GM18868 (cell line): ENCODE measurements around the gene NLRP14.
A peak's percentile ranks its signal among the peaks of the same experiment; 100 is the strongest.

Experiments used
- ATAC-seq: cut with Tn5 transposase; IDR thresholded peaks from one replicate; pipeline ENCODE4 v1.9.1; 2021; ENCODE audit warnings: mild to moderate bottlenecking, moderate library complexity; ENCODE audit not compliant: unreplicated experiment

Gene NLRP14, protein sequence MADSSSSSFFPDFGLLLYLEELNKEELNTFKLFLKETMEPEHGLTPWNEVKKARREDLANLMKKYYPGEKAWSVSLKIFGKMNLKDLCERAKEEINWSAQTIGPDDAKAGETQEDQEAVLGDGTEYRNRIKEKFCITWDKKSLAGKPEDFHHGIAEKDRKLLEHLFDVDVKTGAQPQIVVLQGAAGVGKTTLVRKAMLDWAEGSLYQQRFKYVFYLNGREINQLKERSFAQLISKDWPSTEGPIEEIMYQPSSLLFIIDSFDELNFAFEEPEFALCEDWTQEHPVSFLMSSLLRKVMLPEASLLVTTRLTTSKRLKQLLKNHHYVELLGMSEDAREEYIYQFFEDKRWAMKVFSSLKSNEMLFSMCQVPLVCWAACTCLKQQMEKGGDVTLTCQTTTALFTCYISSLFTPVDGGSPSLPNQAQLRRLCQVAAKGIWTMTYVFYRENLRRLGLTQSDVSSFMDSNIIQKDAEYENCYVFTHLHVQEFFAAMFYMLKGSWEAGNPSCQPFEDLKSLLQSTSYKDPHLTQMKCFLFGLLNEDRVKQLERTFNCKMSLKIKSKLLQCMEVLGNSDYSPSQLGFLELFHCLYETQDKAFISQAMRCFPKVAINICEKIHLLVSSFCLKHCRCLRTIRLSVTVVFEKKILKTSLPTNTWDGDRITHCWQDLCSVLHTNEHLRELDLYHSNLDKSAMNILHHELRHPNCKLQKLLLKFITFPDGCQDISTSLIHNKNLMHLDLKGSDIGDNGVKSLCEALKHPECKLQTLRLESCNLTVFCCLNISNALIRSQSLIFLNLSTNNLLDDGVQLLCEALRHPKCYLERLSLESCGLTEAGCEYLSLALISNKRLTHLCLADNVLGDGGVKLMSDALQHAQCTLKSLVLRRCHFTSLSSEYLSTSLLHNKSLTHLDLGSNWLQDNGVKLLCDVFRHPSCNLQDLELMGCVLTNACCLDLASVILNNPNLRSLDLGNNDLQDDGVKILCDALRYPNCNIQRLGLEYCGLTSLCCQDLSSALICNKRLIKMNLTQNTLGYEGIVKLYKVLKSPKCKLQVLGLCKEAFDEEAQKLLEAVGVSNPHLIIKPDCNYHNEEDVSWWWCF

DNA sequence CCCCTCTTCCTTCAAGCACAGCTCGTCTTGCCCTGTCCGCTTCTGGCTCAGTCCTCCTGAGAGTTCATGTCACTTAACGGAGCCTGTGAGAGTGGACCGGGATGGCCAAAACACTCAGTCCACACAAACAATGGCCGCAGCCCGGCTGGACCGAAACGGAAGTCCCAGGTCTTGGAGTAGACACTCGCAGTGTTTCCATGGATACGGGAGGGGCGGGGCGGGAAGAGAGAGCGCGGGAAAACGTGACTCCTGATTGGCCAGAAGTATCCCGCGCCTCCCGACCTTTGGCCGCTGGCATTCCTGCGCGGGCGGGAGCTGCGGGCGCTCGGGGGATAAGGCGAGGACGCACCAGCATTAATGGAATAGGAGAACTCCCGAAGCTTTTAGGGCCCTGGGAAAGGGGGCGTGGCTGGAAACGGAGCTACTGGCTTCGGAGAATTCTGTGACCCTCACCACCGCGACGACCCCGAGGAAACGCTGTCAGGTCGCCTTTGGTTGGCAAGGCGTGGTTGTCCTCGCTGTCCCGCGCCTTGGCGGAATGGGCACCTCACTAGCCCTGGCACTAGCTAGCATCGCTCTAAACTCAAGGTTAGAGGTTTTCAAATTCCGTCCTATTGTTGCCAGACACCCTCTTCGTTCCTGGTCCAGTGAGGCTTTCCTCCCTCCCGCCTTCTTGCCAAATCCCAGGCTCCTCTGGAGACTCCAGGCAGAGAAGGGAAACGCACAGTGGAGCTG lies at the start of gene NLRP14, which contains the start of gene ZNF214:
NLRP14 (plus strand) TSS at position 297 of the 735 bp plus-strand sequence. CDS start 18,108 bp downstream, outside the sequence.
ZNF214 (minus strand) TSS at position 164 of the 735 bp plus-strand sequence. CDS start 17,511 bp downstream, outside the sequence.
- peak; percentile 73 for ATAC-seq

DNA sequence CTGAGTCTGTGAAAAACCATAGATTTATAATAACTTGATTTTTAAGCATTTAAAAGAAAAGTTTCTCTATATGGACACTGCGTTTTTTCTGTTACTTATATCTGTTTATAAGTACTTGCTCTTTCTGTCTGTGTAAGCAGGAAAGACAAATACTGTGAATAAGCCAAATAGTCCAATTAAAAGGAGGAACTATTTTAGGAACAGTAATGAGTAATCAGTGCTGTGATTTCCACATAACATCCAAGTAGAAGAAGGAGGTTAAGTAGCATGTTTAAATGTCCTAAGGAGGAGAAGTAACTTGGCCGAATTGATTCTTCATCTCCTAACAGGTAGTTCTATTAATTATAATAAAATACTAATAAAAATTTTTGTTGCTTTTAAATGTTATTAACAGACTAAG lies 40.9 kb upstream of the NLRP14 start:
- no peak for ATAC-seq

DNA sequence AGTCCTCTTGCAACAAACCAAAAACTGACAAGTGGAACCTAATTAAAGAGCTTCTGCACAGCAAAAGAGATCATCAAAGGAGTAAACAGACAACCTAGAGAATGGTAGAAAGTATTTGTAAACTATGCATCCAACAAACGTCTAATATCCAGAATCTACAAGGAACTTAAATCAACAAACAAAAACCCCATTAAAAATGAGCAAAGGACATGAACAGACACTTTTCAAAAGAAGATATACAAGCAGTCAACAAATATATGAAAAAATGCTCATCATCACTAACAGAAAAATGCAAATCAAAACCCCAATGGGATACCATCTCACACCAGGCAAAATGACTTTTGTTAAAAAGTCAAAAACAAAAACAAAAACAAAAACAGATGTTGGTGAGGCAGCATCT lies 33.8 kb upstream of the NLRP14 start:
- no peak for ATAC-seq

DNA sequence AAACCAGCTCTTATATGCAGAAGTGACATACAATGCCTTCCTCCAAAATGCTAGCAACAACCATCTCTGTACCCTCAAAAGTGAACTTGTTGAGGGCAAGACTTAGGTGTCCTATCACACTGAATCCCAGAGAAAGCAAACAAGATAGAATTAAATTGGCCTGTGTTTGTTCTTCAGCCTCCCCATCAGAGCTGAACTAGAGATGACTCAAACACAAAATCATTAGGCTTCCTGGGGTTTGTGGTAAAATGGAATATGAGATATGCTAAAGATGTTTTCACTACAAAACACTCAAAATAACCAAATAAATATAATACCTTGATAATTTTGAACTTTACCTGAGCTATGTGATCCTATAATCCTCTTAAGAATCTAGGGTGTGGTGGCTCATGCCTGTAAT lies 31.8 kb upstream of the NLRP14 start:
- no peak for ATAC-seq

DNA sequence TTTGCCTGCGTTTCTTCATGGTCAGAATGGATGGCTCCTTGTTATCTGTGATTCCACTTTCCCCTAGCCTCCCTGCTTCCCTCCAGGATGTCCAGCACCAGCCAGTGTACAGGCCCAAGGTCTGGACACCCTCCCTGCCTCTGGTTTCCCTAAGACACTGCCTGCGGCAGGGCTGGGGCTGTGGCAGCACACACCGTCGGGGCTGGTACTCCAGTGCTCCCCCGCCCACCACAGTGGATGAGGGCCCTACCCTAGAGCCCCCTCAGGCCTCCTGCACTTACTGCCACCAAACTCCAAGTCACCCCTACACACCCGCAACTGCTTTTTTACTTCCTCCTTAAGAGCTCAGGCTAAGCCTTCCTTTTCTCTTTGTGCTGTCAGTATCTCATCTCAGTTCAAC lies 29.1 kb upstream of the NLRP14 start:
- ATAC-seq = no peak

DNA sequence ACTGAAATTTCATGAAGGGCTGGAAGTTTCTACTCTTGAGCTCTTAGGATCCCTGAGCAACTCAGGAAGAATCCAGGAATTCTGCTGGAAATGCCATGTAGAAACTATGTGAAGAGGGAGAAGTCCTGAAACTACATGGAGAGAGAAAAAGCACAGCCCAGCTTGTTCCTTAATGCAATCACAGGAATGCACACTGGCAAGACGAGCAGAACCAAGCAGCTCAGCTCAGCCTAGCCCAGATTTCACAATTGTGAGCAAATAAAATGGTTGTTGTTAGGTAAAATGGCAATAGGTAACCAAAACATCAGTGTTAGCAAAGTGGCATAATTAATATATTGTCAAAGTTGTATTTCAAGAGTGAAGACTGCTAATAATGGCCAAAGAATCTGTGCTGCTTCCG lies 28.3 kb upstream of the NLRP14 start:
- ATAC-seq = no peak

DNA sequence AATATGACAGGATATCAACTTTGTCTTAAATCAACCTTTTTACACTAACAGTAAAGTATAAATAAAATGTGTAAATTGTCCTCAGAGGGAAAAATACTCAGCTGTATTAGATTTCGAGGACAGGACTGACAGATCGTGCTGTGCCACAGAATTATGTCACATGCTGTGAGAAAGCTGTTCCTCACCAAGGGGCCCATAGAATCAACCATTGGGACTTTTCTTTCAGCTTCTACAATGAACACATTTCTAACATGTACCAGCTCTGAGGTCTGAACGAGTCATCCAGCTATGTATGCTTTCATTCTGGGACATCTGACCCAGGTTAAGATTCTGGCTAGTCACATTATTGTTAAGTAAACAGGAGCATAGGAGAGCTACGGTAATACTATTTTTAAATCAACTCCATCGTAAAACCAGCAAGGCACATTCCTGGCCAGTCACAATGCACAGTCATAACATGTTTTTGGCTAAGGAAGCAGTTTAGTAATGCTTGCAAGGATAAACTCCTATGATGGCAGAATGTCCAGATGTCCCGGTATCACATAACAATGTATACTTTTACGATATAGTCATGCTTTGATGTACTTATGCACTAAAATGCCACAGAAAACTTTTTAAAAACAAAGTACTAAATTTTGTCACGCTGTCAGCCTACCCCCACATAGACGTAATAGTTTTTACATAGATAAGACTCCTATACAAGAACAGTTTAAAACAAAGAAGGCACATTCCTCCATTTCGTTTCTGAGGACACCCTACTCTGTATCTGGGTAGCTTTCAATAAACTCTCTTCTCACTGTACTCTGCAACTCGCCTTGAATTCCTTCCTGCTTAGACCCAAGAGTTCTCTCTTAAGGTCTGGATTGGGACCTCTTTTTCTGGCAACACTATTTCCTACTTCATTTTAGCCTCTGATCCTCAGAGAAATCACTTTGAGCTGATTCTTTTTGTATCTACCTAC lies 27.5 kb upstream of the NLRP14 start:
- no peak for ATAC-seq

DNA sequence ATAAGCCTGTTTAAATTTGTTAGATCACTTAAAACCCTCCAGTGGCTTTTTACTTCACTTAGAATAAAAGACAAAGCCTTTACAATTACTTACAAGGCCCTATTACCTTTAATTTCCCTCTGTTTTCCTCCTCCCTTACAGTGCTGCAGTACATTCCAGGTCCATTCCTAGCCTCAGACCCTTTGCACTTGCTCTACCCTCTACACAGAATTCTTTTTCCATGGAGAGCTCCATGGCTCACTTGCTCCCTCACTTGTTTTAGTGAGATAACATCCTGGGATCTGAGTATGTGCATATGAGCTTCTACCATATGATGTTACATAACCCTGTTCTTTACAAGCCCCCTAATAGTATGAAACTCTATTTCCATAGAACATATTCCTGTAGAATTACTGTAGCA lies 24.6 kb upstream of the NLRP14 start:
- no peak for ATAC-seq

DNA sequence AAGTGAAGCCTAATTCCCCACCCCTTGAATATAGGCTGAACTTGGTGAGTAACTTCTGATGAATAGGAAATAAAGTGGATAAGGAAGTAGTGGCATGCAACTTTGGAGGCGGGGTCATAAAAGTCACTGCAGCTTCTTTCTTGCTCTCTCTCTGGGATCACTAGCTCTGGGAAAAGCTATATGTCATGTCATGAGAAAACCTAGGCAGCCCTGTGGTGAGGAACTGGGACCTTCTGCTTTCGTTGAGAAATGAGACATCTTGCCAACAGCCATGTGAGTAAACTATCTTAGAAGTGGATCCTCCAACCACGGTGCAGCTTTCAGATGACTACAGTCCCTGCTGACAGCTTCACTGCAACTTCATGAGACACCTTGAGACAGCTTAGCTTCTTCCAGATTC lies 15.8 kb upstream of the NLRP14 start:
- ATAC-seq = peak; percentile 91

DNA sequence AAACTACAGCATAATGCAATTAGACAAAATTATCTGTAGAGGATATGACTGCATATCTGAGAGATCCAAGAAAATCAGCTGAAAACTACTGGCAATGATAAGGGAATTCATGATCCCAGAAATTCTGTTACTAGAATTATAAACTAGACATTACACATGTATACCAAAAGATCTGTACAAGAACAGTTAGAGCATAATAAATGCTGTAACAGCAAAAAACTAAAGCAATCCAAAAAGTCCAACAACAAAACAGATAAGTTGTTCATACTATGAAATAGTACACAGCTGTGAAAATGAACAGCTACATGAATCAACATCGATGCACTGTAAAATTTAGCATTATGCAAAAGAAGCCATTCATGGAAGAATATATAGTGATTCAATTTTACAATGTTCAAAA lies 6.2 kb upstream of the NLRP14 start:
- ATAC-seq = no peak

DNA sequence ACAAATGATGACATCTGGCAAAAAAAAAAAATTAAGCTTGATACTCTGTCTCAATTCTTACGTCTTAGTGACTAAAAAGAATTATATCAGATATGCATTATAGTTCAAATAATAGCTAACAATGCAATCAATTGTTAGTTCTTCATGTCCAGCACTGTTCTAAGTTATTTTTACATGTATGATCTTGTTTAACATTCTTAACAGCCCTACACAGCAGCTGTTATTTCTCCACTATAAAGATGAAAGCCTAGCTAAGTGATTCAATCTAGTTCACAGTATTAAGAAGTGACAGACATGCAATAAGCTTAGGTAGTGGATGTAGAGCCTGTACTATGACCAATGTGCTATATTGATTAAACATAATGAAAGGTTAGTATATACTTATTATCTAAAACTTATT lies 4.3 kb upstream of the NLRP14 start:
- no peak for ATAC-seq

DNA sequence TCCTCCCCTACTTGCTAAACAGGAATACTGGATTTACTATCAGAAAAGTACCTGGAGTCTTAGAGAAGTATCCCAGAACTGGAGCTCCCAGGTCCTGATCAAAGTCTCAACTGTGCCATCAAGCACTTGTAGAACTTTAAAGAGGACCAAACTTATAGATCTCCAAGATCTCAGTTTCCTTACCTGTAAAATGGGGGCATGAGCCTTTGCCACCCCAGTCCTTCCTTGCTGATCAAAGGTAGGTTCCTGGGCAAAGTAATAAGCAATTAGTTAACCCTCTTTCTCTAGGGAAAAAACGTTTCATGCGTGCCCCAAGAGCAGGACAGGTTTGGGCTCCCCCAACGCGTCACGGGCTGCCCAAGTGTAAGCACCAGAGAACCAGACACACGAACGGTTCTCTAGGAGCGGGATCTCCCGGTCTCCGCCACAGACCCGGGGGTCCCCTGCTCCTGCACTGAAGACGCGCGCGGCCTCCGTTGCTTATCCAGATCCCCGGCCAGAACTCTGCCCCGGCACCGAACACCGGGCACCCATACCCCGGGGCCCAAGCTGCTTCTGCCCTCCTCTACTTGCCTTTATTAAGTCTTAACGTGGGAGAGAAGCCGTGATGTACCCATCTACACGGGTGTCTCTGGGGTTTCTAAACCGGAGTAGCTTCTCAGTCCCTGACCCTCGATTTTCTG lies 638 bp upstream of the NLRP14 start:
- ATAC-seq = peak; percentile 44

DNA sequence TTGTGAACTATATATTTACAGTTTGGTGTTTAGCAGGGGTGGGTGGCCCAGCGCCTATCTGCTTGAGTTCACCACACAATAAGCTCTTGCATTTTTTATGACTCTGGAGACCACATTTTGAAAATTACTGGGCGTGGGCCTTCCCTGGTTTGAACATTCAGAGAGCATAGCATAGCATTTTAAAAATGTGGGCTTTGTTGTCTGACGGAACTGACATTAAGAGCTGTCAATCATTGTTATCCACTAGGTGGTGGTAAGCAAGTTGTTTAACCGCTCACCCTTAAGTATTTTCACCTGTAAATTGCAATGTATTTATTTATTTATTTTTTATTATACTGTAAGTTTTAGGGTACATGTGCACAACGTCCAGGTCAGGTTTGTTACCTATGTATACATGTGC lies 1.0 kb downstream of the NLRP14 start:
- no peak for ATAC-seq

DNA sequence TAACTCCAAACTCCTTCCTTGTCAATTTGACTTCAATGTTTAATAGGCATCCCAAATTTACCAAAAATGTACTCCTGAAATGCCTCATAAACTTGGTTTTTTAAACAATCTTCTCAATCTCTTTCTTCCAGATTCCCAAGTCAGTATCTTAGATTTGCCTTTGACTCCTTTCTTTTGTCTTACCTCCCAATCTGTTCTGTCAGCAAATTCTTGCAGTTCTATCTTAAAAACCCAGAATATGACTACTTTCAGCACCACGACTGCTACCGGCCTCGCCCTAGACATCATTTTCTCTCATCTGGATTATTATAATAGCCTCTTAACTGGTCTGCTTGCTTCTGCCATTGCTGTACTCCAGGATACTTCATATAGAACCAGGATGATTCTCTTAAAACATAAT lies 7.9 kb downstream of the NLRP14 start:
- no peak for ATAC-seq

DNA sequence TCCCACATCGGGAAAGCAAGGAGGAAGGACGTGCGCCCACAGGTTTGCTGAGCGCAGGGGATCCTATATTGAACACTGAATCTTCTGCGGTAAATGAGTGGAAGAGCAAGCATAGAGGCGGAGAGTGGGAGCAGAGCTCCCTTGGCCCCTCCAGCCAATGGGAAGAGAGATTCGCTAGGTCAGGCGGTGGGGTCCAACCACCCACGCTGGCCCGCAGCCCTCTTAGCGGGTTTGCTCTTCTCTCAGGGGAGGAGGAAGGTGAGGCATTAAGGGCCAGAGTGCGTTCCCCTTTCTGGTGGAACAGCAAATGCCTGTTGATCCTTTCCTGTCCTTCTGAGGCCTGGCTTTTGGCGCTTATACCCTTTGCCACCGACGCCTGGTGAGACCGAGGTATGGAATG lies 10.6 kb downstream of the NLRP14 start:
- ATAC-seq = no peak

DNA sequence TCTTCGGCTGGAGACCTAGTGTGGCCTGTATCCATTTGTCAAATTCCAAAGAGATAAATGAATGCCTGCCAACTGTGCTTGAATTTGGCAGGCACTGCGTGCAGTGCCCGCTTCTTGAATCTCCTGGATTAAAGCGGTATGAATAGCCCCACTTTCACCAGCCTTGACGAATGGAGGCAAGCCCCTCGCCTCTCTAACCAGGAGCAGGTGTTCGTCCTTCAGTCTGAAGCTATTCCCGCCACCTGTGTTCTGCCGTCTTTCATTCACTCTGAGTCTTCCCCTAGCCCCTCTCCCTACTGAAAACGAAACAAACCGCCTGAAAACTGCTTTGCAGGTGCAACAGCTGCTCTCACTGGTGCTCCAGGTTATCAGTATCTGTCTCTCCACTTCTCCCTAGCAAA lies 11.2 kb downstream of the NLRP14 start:
- no peak for ATAC-seq

DNA sequence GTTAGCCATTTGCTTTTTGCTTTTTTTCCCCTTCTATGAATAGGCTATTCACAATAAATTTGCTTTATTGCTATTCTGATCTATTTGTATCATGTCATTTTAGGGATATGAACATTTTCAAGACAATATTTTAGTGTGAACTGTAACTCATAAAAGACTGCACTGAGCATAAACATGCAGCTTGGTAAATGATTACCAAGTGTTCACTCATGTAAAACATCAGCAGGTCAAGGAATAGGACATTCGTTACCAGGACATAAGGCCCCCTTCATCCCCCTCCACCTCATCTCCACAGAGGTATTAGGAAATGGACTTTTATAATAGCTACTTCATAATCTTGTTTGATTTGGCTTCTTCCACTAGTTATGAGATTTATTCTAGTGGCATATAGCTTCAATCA lies 12.4 kb downstream of the NLRP14 start:
- no peak for ATAC-seq

DNA sequence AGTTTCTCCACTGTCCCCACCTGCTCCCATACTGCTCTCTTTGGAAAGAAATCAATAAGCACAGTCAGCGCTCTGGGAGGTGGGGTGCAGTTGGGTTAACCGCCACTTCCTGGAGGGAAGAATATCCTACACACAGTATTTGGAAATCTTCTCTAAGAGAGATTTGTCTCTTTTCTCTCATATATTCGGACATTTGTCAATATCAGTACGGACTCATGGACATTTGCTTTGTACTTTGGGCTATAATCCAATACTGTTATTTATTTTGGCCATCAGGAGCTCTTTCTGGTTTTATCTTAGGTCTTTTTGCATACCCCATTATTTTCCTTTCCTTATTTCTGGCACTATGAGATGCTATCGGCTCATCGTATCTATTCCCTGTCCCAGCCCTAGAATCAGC lies 13.7 kb downstream of the NLRP14 start:
- no peak for ATAC-seq
